ENCODE results near the gene GLB1L.

Gene GLB1L

DNA sequence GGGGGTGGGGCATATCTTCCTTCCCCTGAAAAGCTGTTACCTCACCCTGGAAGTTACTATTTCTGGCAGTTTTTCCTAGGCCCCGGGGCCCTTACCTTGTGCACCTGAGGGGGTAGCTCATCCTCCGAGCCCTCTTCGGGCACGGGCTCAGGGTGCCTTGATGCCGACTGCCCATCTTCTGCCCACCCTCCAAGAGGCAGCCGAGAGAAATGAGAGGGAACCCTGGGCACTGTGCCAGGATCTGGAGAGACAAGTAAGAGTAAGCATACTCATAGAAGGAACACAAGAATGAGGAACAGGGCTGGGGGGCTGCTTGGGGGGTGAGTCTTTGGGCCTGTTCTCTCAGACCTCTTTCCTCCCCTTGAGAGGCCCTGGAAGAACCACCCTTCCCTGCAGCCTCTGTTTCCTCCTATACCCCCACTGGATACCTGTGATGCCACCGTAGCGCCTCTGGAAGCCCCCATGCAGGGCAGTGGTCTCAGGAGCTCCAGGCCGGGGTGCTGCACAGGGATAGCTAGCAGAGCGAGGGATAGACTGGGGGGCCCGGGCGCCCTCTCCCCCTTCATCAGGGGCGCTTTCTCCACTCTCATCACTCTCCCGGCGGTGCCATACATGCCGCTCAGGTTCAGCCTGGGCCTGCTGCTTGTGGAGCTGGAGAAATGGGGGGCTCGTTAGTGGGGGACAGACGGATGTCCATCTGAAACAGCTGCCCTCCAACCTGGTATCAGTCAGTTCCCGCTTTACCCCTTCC lies 24.4 kb downstream of the GLB1L start:
- no peak for DNase-seq

DNA sequence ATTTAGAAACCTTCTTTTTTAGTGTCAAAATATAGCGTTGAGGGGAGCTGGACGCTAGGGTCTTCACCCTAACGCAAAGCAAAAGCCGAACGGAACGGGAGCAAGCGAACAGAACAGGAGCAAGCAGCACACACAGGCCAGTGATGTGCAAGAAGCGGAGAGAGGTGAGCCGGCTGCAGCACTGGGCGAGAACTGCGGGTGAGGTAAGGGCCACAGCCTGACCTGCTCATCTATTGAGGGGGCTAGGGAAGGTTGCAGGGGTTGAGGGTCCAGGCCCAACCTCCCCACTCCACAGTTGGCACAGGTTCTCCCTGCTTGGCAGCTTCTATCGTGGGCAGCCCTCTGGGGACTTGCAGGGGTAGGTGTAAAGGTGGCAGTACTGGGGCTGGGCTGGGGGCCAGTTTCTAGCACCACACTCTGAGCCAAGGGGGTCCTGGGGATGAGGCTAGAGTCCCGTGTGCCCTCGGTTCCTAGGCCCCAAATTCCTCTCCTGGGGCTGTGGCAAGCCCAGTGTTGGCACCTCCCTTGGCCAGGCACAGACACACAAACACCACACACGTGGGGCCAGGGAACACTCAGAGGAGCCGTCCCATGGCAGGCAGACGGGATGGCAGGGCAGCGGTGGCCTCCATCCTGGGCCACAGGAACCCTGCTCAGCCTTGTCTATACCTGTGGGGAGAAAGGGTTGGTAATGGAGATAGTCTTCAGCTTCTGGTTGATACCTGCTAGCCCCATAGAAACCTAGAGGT lies 25.3 kb downstream of the GLB1L start:
- DNase-seq, result no peak

DNA sequence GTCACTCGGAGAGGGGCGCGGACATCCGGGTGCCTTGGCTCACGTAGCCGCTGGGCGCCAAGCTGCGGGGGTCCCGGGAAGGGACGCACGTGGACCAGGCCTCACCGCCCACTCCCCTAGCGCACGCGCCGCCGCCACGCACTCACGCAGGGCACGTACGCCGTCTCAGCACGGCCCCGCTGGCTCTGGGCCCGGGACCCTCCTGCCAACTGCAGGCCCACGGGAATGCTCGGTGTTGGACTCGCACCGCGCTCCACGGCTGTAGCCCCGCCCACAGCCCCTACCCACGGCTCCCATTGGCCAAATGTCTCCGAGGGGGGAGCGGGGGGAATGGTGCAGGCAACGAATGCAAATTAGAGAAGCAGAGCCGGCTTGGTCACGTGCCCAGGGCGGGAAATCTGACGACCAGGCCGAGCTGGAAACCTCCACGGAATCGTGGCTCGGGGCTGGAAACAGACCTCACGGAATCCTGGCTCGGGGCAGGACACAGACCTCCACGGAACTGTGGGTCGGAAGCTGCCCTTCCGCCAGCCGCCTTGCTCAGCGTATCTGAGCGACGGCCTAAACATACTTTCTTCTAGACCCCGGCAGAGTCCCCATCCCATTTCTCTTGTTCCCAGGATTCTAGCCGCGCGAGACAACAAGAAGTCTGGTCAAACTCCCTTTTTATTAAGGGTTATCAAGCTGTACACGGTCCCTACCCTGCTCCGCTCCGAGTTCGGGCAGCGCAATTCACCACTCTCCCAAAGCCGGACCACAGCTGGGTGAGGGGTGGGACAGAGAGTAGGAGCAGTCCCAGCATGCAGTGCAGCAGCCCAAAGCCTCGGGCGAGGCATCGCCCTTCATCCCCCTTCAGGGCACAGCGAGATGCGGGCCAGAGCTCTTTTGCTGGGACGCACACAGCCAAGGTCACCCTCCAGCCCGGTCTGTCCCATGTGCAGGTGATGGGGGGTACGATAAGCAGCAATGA lies 26.2 kb downstream of the GLB1L start, which contains the start of gene ABCB6:
ABCB6 (minus strand) TSS at position 227 of the 970 bp plus-strand sequence. CDS start 285 bp downstream, outside the sequence.
- DNase-seq, result peak; percentile 95

DNA sequence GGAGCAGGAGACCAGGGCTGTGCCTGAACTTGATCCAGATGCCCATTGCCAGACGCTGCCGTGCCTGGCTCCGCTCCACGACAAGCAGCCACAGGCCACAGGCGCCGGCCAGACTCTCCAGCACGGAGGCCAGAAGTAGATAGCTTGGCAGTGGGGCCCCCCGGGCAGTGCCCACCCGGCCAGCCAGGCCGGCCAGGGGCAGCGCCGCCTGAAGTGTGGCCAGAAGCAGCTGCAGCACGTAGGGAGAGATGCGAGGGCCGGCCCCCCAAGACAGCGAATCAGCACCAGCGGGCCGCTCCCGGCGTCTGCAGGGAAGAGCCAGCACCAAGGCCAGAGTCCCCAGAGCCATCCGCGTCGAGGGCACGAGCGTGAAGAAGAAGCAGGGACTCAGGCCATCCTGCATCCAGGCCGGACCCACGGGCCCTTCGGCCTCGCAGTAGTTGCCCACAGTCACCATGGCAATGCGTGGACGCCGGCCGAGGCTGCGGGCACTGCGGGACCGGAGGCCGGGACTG lies 27.0 kb downstream of the GLB1L start:
- DNase-seq, result peak; percentile 50

DNA sequence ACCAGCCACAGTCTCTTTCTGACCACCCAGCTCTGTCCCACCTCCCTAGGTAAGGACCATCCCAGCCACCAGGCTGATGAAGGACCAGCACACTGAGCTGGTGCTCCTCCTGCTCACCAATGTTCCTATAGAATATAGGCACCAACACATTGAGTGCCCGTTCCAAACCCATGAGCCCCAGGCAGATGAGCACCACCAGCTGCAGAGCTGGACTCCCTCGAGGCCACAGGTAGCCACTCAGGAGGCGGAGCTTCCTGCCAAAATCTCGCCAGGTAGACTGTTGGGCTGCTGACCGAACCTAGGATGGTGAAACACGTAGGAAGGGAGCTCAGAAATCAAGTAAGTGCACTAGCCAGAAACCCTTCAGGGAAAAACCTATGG lies 28.7 kb downstream of the GLB1L start:
- DNase-seq, result no peak

GRCh38 chr2:219215871-219216534 lies 29.2 kb downstream of the GLB1L start:
- DNase-seq, result no peak

GRCh38 chr2:219214786-219215185 lies 30.5 kb downstream of the GLB1L start:
- DNase-seq, result no peak

GRCh38 chr2:219214141-219214540 lies 31.1 kb downstream of the GLB1L start:
- DNase-seq, result no peak

- DNase-seq, result no peak
These were observed 31.7 kb downstream of the GLB1L start for GRCh38 chr2:219213486-219214071.

- DNase-seq, result no peak
These were observed 32.2 kb downstream of the GLB1L start for GRCh38 chr2:219213026-219213415.

DNA sequence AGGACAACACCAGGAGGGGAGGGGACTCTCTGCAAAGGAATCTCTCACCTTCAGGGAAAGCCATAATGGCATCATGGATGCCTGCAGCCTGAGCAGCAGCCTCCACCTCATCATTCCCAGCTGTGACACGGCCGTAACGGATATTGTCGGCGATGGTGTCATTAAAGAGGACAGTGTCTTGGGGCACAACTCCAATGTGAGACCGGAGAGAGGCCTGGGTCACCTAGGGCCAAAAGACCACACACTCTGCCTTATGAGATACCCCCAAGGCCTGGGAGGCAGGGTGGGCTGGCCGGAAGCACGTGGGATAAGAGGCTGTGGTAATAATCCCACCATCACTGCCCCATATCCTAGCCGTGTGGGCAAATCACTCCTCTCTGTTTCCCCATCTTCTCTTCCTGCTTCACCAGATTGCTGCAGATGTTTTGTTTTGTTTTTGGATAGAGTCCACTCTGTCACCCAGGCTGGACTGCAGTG lies 34.3 kb downstream of the GLB1L start:
- no peak for DNase-seq

- DNase-seq, result no peak
These were observed 34.9 kb downstream of the GLB1L start for GRCh38 chr2:219210196-219210885.

DNA sequence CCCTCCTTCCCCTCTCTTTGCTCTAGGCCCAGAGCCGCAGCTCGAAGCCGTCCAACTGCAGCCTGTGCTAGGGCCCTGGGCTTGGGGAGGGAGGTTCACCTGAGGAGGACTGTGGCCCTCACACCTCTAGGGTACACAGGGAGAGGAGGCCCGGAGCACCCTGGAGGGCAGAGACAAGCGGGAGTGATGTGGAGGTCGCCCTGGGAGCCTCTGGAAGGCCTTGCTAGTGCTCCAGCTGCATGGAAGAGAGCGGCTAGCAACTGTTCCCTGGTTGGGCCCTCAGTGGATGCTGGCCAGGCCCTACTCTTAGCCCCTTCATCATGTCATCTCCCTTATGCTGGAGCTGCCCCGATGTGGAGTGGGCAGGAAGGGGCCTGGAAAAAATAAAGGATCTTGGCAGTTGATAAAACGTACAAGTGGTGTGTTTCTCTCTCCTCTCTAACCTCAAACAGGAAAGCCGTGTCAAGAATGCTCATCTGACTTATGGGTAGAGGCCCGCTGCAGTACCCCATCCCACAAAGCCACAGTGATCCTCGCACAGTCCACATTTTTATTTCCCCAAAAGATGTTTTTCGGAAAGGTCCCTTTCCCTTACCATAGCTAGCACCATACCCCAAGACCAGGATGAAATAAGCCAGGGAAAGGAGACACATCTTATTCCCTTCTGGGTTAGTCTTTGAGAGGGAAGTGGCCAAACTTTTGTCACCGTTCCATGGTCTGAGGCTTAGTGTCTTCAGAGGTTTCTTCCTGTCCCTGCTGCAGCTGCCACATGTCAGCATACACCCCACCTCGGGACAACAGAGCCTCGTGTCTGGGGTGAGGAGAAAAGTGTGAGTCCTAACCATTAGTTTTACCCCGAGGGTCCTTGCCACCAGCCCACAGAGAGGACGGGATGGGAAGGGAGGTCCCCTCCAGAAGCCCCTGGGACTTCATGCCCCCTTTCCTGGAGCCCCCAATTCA lies 35.7 kb downstream of the GLB1L start:
- no peak for DNase-seq

DNA sequence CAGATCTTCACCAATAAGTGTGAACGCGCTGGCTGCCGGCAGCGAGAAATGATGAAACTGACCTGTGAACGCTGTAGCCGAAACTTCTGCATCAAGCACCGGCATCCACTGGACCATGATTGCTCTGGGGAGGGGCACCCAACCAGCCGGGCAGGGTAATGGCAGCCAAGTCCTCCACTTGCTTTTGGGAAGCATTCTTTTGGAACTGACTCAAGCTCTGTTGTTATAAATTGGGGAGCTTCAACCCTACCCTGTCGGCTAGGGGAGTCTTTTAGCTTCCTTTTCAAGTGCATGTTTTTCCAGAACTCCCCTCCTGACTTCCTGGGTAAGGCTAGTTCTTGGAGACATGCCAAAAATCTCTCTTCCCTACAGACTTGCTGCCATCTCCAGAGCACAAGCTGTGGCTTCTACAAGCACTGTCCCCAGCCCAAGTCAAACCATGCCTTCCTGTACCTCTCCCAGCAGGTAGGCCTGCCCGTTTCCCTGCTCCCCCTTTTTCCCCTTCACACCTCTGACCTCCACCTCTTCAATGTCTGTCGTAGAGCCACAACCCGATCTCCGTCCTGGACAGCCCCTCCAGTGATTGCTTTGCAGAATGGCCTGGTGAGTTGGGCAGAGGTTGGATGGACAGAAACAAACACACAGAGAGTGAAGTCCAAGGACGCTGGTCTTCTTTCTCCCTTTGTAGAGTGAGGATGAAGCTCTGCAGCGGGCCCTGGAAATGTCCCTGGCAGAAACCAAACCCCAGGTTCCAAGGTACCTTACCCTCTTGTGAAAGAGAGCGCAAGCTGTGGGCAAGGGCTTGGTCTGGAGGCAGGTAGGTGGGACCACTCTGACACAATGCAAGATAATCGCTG lies 37.1 kb downstream of the GLB1L start:
- DNase-seq, result no peak

- no peak for DNase-seq
These were observed 37.9 kb downstream of the GLB1L start for GRCh38 chr2:219207134-219207883.

GRCh38 chr2:219206328-219207133 lies 38.7 kb downstream of the GLB1L start, which contains the start of gene ZFAND2B:
TSS of gene ZFAND2B (plus strand) at chr2:219206782. CDS start at chr2:219206988, 206 bp downstream.
- DNase-seq, result peak; percentile 96

GRCh38 chr2:219205981-219206327 lies 39.3 kb downstream of the GLB1L start:
- no peak for DNase-seq

Data from stimulated activated CD4-positive, alpha-beta T cell treated with anti-CD3 and anti-CD28 coated beads, Interleukin-15, amount 100 ng/mL, for 24 hours (primary cell).